GM18505 (cell line): Measurements from ENCODE around the gene DAPK2.
"Not testable (repeated sequence)": the region's sequence is repeated elsewhere in the genome, so short reads cannot be mapped to it uniquely, and the experiment has no call there.

Source experiments
- ATAC-seq: cut with Tn5 transposase; IDR thresholded peaks from one replicate; pipeline ENCODE4 v1.9.1; 2021; ENCODE audit not compliant: unreplicated experiment
- POLR2A ChIP-seq: IDR thresholded peaks from 4 replicates; pipeline ENCODE4 v1.6.1; 2011; ENCODE audit warnings: borderline replicate concordance; ENCODE audit not compliant: insufficient read depth, insufficient read length; ENCODE audit errors: extremely low read depth

DAPK2 gene

GRCh38 chr15:64070106-64070505, 23.8 kb upstream of the DAPK2 start:
- no peak for ATAC-seq
- TF ChIP-seq POLR2A = no peak

DNA sequence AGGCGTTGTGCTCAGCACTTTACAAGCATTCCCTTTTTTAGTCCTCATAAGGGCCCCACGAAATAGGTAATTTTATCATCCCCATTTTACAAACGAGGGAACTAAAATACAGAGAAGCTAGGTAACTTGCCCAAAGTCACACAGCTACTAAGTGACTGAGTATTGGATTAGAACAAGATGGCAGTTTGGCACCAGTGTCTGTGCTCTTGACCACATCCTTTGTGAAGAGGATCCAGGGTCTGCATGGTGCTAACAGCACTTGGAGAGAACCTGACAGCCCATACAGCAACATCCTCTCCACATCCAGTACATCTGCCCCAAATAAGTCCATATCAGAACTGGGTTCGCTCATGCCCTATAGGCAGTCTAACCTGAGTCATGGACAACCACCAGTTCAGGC, 21.8 kb upstream of the DAPK2 start:
- no peak for TF ChIP-seq POLR2A
- no peak for ATAC-seq

GRCh38 chr15:64067564-64068030, 21.3 kb upstream of the DAPK2 start:
- no peak for ATAC-seq
- no peak for TF ChIP-seq POLR2A

DNA sequence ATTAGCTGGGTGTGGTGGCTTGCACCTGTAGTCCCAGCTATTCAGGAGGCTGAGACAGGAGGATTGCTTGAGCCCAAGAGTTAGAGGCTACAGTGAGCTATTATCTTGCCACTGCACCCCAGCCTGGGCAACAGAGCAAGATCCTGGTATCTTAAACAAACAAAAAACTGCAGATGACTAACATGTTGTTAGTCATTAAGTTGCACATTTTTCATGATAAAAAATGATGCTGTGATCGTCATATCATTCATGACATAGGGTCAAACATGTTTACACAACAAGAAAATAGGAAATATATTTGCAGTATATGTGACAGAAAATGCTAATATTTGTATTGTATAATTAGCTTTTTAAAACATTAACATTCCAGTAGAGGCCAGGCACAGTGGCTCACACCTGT, 20.2 kb upstream of the DAPK2 start:
- TF ChIP-seq POLR2A = no peak
- ATAC-seq = no peak

DNA sequence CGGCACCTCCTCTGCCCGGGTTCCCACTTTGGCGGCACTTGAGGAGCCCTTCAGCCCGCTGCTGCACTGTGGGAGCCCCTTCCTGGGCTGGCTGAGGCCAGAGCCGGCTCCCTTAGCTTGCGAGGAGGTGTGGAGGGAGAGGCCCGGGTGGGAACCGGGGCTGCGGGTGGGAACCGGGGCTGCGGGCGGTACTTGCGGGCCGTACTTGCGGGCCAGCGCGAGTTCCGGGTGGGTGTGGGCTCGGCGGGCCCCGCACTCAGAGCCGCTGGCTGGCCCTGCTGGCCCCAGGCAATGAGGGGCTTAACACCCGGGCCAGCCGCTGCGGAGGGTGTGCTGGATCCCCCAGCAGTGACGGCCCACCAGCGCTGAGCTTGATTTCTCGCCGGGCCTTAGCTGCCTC, 14.4 kb upstream of the DAPK2 start:
- no peak for ATAC-seq

DNA sequence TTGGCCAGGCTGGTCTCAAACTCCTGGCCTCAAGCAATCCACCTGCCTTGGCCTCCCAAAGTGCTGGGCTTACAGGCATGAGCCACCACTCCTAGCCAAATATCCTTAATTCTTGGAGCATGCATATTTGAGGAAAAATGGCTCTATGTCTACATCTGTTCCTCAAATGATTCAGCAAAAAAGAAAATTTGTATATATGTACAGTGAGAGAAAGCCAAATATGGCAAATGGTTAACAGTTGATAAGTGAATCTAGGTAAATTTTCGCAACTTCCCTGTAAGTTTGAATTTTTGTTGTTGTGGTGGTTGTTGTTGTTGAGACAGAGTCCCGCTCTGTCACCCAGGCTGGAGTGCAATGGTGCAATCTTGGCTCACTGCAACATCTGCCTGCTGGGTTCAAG, 12.8 kb upstream of the DAPK2 start:
- not testable (repeated sequence) for ATAC-seq

More for the DNA sequence above, 14.4 kb upstream of the DAPK2 start:
- no peak for TF ChIP-seq POLR2A

DNA sequence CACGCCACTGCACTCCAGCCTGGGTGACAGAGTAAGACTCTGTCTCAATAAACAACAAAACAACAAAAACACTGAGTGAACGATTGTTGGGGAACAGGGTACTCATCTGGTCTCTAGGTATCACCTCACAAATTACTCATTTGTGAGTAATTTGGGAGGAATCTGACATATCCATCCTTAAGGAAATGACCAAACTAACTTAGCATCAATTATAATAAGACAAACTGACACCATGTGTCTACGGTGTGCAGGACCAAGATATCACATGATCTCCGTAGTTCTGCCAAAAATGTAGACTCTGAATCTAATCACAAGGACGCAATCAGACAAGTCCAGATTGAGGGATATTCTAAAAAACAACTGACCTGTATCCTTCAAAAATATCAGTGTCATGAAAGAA, 12.0 kb upstream of the DAPK2 start:
- no peak for ATAC-seq

GRCh38 chr15:64053674-64054073, 7.4 kb upstream of the DAPK2 start:
- ATAC-seq = not testable (repeated sequence)

More for the DNA sequence above, 12.0 kb upstream of the DAPK2 start:
- TF ChIP-seq POLR2A = no peak

DNA sequence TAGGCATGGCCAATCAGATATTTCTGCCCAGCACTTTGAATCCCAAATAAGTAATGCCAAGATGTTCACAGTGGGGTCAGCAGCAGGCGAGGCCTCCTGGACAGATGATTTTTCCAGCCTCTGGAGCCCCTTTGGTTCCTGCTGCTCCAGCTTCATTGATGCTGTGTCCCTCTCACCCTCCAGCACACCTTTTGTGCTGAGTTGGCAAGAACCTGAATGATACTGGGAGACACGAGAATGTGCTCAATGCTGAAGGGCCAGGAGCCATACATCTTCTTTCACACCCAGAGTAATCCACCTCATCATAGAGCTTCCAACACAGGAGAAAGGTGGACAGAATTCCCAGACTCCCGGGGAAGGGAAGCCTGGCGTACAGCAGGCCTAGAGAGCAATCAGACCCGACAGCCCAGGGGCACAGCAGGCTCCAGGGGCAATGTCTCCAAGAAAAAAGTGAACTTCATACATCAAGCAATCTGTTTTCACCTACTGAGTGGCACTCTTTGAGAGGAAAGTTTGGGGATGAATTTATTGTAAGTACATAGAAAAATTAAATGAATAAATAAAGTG, 6.7 kb upstream of the DAPK2 start:
- TF ChIP-seq POLR2A = no peak
- ATAC-seq = no peak

DNA sequence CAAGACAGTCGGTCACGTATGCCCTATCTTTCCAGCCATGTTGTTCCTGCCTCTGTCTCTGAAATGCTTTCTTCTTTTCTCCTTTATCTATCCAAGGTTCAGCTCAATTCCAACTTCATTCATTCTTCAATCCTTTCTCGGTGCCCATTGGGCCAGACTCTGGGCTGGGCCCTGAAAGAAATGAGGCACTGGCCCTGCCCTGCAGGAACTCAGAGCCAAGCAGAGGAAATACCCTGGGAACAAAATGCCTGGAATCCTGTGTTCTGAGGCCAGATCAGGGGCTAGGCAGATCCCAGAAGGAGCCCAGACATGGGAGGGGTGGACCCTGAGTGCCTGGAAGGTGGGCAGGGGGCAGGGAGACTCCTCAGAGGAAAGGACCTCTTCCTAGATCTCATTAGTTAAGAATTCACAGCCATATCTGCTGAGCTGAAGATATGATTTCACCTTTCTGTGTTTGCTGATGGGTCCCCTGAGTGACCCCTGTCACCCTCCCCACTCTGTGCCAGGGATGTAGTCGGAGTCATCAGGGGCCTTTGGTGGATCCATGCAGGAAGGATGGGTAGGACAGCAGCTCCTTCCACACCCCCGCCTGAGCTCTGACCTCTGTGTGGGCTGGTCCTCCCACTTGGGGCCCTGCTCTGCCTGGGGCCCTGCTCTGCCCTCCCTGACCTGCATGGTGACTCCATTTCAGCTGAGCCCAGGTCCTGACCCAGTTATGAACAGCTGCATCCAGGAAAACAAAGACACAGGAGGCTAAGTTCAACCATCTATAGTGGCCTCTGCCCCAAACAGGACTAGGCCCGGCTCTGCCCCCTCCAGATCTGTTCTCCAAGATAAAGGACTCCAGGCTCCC, 5.3 kb upstream of the DAPK2 start:
- no peak for TF ChIP-seq POLR2A

DNA sequence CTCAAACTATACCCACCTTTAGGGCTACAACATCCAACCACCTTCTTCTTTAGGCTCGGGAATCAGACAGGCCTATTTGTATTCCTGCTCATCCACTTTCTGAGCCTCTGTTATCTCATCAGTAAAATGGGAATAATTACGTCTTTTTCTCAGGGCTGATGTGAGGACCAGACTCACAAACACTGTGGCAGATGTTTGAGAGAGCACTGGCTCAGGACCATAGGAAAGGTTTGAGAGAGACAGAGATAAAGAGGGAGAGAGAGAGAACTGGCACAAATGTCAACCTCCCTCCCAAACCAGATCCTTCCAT, 4.8 kb upstream of the DAPK2 start:
- no peak for ATAC-seq
- TF ChIP-seq POLR2A = no peak

More for the DNA sequence above, 5.3 kb upstream of the DAPK2 start:
- no peak for ATAC-seq

DNA sequence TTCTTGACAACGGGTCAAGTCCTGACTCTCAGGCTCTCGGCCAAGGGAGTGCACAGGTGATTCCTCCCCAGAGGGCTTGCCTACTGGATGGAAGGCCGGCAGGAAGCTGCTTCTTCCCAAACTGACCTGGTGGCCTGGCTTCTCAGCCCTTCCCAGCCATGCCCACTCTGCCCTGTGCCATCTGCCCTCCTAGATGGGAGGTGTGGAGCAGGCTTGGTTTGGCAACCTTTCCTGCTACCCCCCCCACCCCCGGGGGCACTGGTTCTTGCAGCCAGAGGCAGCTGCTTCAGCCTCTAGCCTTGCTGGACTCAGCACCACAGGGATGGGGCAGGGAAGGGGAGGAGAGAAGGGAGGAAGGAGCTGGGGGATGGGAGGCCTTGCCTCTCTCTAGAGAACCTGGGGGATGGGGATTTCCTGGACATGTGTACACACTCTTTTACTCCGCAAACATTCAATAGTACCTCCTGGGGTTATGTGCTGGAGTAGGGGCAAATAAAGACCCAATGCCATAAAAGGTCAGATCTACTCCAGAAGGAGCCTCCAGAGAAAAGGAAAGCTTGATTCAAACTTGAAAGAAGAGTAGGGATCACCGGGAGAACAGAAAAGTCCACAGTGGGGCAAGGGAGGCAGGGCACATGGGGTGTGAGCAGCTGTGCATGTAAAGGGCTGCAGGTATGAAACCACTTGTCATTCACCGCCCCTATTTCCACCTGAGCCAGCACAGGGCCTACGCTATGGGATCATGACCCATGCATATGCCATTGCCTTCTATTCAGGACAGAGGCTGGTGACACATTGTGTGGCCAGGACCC, 4.2 kb upstream of the DAPK2 start:
- no peak for TF ChIP-seq POLR2A
- ATAC-seq = no peak

DNA sequence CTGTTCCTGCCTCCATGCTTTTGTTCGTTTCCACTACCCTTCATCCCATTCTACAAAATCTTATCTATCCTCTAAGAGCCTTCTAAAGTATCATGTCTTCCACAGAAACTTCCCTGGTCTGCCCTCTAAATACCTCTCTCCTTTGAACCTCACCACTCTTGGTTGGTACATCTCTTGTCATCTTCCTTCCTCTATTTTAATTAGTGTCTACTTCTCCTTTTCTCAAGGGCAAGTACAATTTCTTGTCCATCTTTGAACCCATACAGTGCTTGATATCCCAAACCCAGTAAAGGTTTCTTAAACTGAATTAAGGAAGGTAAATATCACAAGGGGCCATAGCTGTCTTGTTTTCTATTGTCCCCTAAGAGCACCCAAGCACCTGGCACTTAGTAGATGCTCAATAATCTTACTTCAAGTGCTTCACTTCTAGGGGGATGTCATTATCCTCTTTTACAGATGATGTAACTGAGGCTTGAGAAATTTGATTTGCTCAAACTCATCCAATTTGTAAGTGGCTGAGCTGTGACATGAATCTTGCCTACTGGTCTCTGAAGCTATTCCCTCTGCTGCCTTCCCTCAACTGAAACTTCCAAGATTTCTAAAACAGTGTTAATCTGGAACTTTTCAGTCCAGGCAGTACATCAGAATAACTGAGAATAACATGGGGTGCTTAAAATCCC, 2.6 kb upstream of the DAPK2 start:
- no peak for TF ChIP-seq POLR2A
- no peak for ATAC-seq
